Vein endothelial cell (primary cell): ENCODE results near the gene NRBP1. TPM values are rescaled to one million over a fixed set of nuclear protein-coding genes. Genes with fewer than 3 reads are reported as not detected.

Source experiments
- small RNA-seq: library from RNA; depleted of rRNA; stranded (forward); fragments of <200 nt; gene quantifications from one replicate; pipeline ENCODE3, GENCODE V24; 2012
- total RNA-seq: library from RNA; depleted of rRNA; stranded (reverse); fragments of >200 nt; gene quantifications from 2 replicates; pipeline ENCODE4 v1.2.3, GENCODE V29; 2012

The NRBP1 gene
- 138 and 167 TPM in 2 replicates for total RNA-seq

GRCh38 chr2:27428213-27428977, at the start of gene NRBP1:
Gene NRBP1 (plus strand): TSS chr2:27428631. CDS start chr2:27433274, 4,643 bp downstream.

GRCh38 chr2:27380626-27381545, 47.5 kb upstream of the NRBP1 start, which contains the start of gene ZNF513:
Gene ZNF513 (minus strand): TSS chr2:27380734. CDS start chr2:27380526, 208 bp downstream.

GRCh38 chr2:27409321-27410073, 18.9 kb upstream of the NRBP1 start, which contains the start of gene PPM1G:
Gene PPM1G (minus strand): TSS chr2:27409591. CDS start chr2:27409422, 169 bp downstream.

GRCh38 chr2:27441958-27442919, 13.8 kb downstream of the NRBP1 start, which contains the start of gene KRTCAP3:
Gene KRTCAP3 (plus strand): TSS chr2:27442381. CDS start chr2:27442413, 32 bp downstream.

GRCh38 chr2:27489498-27490397, 61.3 kb downstream of the NRBP1 start, which contains the start of gene IFT172:
Gene IFT172 (minus strand): TSS chr2:27489743. CDS start chr2:27489653, 90 bp downstream.

Small RNA genes within 50 kb of the gene (small RNA-seq; reads per million reads assigned to genes)
- gene RNU6-986P = not detected

Other genes starting within 250 kb of the NRBP1 start
- gene ATRAID, start 216.6 kb upstream of the NRBP1 start, total RNA-seq = 120 and 128 TPM in 2 replicates
- 29.7 and 41.7 TPM in 2 replicates for gene SLC5A6, start 216.4 kb upstream of the NRBP1 start, total RNA-seq
- gene CAD, start 211.3 kb upstream of the NRBP1 start, total RNA-seq = 41.7 and 41.8 TPM in 2 replicates
- 3.2 and 11.8 TPM in 2 replicates for gene SLC30A3, start 165.6 kb upstream of the NRBP1 start, total RNA-seq
- 0.19 and 0.98 TPM in 2 replicates for gene DNAJC5G, start 153.2 kb upstream of the NRBP1 start, total RNA-seq
- gene TRIM54, start 146.2 kb upstream of the NRBP1 start, total RNA-seq = 0.10 and 0.33 TPM in 2 replicates
- gene UCN, start 120.2 kb upstream of the NRBP1 start, total RNA-seq = 0.38 and 1.3 TPM in 2 replicates
- 75.0 and 79.4 TPM in 2 replicates for gene MPV17, start 105.5 kb upstream of the NRBP1 start, total RNA-seq
- 52.6 and 53.2 TPM in 2 replicates for gene GTF3C2, start 71.9 kb upstream of the NRBP1 start, total RNA-seq
- 28.7 and 32.4 TPM in 2 replicates for gene EIF2B4, start 58.3 kb upstream of the NRBP1 start, total RNA-seq
- gene SNX17, start 58.0 kb upstream of the NRBP1 start, total RNA-seq = 112 and 136 TPM in 2 replicates
- gene ZNF513, start 47.9 kb upstream of the NRBP1 start, total RNA-seq = 8.6 and 11.1 TPM in 2 replicates
- gene PPM1G, start 19.0 kb upstream of the NRBP1 start, total RNA-seq = 108 and 120 TPM in 2 replicates
- gene KRTCAP3, start 13.8 kb downstream of the NRBP1 start, total RNA-seq = not detected in 2 replicates
- 15.0 and 17.0 TPM in 2 replicates for gene IFT172, start 61.1 kb downstream of the NRBP1 start, total RNA-seq
- 30.6 and 36.6 TPM in 2 replicates for gene FNDC4, start 66.6 kb downstream of the NRBP1 start, total RNA-seq
- 0.98 and 3.2 TPM in 2 replicates for gene GCKR, start 68.2 kb downstream of the NRBP1 start, total RNA-seq
- 23.5 and 44.5 TPM in 2 replicates for gene ZNF512, start 154.4 kb downstream of the NRBP1 start, total RNA-seq
- 2.6 and 3.1 TPM in 2 replicates for gene CCDC121, start 200.4 kb downstream of the NRBP1 start, total RNA-seq
- 40.5 and 53.5 TPM in 2 replicates for gene GPN1, start 200.4 kb downstream of the NRBP1 start, total RNA-seq
- 26.6 and 41.2 TPM in 2 replicates for gene SUPT7L, start 235.0 kb downstream of the NRBP1 start, total RNA-seq
- gene SLC4A1AP, start 235.3 kb downstream of the NRBP1 start, total RNA-seq = 26.1 and 33.8 TPM in 2 replicates